GM12874 (cell line): ENCODE measurements around the gene SLU7.

ENCODE experiments used
- CTCF ChIP-seq: IDR thresholded peaks from 2 replicates; pipeline ENCODE4 v1.5.1; 2011; ENCODE audit warnings: low read depth, mild to moderate bottlenecking, control low read depth, low read length, moderate library complexity; ENCODE audit not compliant: insufficient read depth

SLU7 gene

GRCh38 chr5:160398806-160399205 is 20.1 kb downstream of the SLU7 start:
- no peak for TF ChIP-seq CTCF

GRCh38 chr5:160397492-160397891 is 21.4 kb downstream of the SLU7 start:
- no peak for TF ChIP-seq CTCF

GRCh38 chr5:160395111-160395510 is 23.8 kb downstream of the SLU7 start:
- TF ChIP-seq CTCF: no peak

GRCh38 chr5:160390787-160391696 is 27.8 kb downstream of the SLU7 start:
- peak; percentile 32; the same call in 1 of the 2 replicates for TF ChIP-seq CTCF

- no peak for TF ChIP-seq CTCF
These were observed 31.4 kb downstream of the SLU7 start for GRCh38 chr5:160387445-160387844.

GRCh38 chr5:160385496-160385895 is 33.4 kb downstream of the SLU7 start:
- TF ChIP-seq CTCF: no peak

- TF ChIP-seq CTCF: no peak
These were observed 34.2 kb downstream of the SLU7 start for GRCh38 chr5:160384681-160385080.
